Measurements from ENCODE around the gene TRIM10.
"Not testable (repeated sequence)": the region's sequence is repeated elsewhere in the genome, so short reads cannot be mapped to it uniquely, and the experiment has no call there.

Gene TRIM10

GRCh38 chr6:30127238-30128093 lies 33.5 kb downstream of the TRIM10 start:
- DNase-seq = no peak

- no peak for DNase-seq
Observed at GRCh38 chr6:30122515-30122914, 38.5 kb downstream of the TRIM10 start.

- no peak for DNase-seq
Observed at GRCh38 chr6:30121446-30122366, 39.3 kb downstream of the TRIM10 start.

- DNase-seq = not testable (repeated sequence)
Observed at GRCh38 chr6:30118691-30119090, 42.3 kb downstream of the TRIM10 start.

GRCh38 chr6:30116724-30117123 lies 44.3 kb downstream of the TRIM10 start:
- no peak for DNase-seq

- DNase-seq = no peak
Observed at GRCh38 chr6:30113841-30114240, 47.2 kb downstream of the TRIM10 start.

- no peak for DNase-seq
Observed at GRCh38 chr6:30113003-30113759, 47.8 kb downstream of the TRIM10 start, which contains the start of gene TRIM31. Gene TRIM31, minus strand, starts transcription at chr6:30113090. Its CDS starts 285 bp downstream, at chr6:30112805.

- no peak for DNase-seq
Observed at GRCh38 chr6:30112402-30112994, 48.5 kb downstream of the TRIM10 start.

- DNase-seq = no peak
Observed at GRCh38 chr6:30111266-30111856, 49.6 kb downstream of the TRIM10 start.

- DNase-seq = no peak
Observed at GRCh38 chr6:30104661-30105060, 56.4 kb downstream of the TRIM10 start.

GRCh38 chr6:30103872-30104179 lies 57.2 kb downstream of the TRIM10 start:
- no peak for DNase-seq

- DNase-seq = peak; percentile 84 to 89
Observed at GRCh38 chr6:30102970-30103871, 57.8 kb downstream of the TRIM10 start.

- DNase-seq = no peak
Observed at GRCh38 chr6:30102414-30102969, 58.5 kb downstream of the TRIM10 start.

Measured in CD4-positive, alpha-beta T cell treated with Interferon alpha-2 for 1 hour (primary cell).